Lower leg skin (tissue), 3 donors: Measurements from ENCODE around the gene FBXO17.

ENCODE experiments used
- CTCF ChIP-seq, 3 donors: fragments of 450-650 bp; IDR thresholded peaks; one replicate each; pipeline ENCODE4 v1.5.1; 2016; ENCODE audit warnings: antibody characterized with exemption in 3 of 3, mild to moderate bottlenecking in 3 of 3, moderate library complexity in 2 of 3
- POLR2A ChIP-seq, 2 donors: fragments of 450-650 bp; IDR thresholded peaks; one replicate each; pipeline ENCODE4 v1.6.1; 2016 to 2017; ENCODE audit warnings: antibody characterized with exemption in 2 of 2, mild to moderate bottlenecking in 1 of 2, moderate library complexity in 1 of 2

DNA sequence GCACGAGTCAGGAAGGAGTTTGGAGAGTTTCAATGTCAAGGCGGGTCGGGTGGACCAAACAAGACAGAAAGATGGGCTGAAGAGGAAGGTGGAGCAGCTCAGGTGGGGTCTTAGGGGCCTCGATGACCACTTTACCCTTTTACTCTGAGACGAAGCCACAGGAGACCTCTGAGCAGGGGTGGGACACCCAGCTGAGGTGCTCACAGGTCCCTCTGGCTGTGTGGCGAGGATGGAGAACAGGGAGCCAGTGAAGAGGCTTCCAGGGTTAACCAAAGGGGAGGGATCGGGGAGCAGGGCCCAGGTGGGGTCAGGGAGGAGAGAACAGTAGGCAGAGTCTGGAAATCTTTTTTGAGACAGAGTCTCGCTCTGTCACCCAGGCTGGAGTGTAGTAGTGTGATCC lies 61.6 kb downstream of the FBXO17 start:
- no peak for TF ChIP-seq CTCF (IDR thresholded peaks at IDR 0.05)
- no peak for TF ChIP-seq POLR2A (IDR thresholded peaks at IDR 0.05)
